HCT116 (cell line): ENCODE measurements around the gene NET1. TPM values are rescaled to one million over a fixed set of nuclear protein-coding genes. Genes with fewer than 3 reads are reported as not detected.

Source experiments
- ATAC-seq: fragments of 200-7000 bp; cut with Tn5 transposase; 2 replicates; pipeline ENCODE4 v1.9.1; 2020; ENCODE audit warnings: mild to moderate bottlenecking, moderate library complexity
- BruUV-seq: library from RNA; stranded (reverse); fragments of 400-500 nt; replicated peaks from 2 replicates; lab custom pipeline; 2021; lab: Mats Ljungman, UMichigan
- CTCF ChIA-PET: fragments of 300-600 bp; sonication (Branson Sonifier 250); formaldehyde crosslinking; loops from one replicate; lab custom pipeline; 2021; ENCODE audit warnings: antibody characterized with exemption; lab: Charles Lee
- POLR2A ChIA-PET: fragments of 300-600, 350-600 bp; sonication (Branson Sonifier 250); formaldehyde crosslinking; loops from one replicate; lab custom pipeline; 2021; ENCODE audit warnings: antibody characterized with exemption; lab: Charles Lee
- RAD21 ChIA-PET, 2 experiments: fragments of 300-600 bp; sonication (Branson Sonifier 250); formaldehyde crosslinking; loops; one replicate each; lab custom pipeline; 2023; ENCODE audit warnings: low total read pairs in 2 of 2; ENCODE audit not compliant: uncharacterized antibody in 2 of 2, unreplicated experiment in 2 of 2, low non-redundant PET in 1 of 2; lab: Charles Lee
- DNase-seq: peaks from one replicate; pipeline ENCODE4 v3.0.0-alpha.2; 2010; ENCODE audit warnings: low read depth, low spot score
- H2AFZ ChIP-seq: fragments of 200-600 bp; shearing (Covaris generic), sonication (generic); 2 replicates; pipeline ENCODE4 v1.6.1; 2017; ENCODE audit warnings: low read depth, mixed run types, mixed read lengths, antibody characterized with exemption, low read length; ENCODE audit not compliant: poor library complexity, severe bottlenecking
- H3K27ac ChIP-seq: 2 replicates; pipeline ENCODE4 v1.5.1; 2012; ENCODE audit warnings: low read depth, low read length
- H3K27me3 ChIP-seq: fragments of 200-600 bp; sonication (generic); 2 replicates; pipeline ENCODE4 v1.6.1; 2016; ENCODE audit warnings: mixed run types, low read length, mixed read lengths; ENCODE audit not compliant: insufficient read depth
- H3K36me3 ChIP-seq, 2 experiments: fragments of 200-500 bp in 1 of 2; fragments of 200-600 bp in 1 of 2; sonication (Bioruptor generic) in 1 of 2; sonication (generic) in 1 of 2; 2 replicates each; pipeline versions ENCODE4 v1.5.1 to v1.6.1; 2014 to 2016; ENCODE audit warnings: low read length in 2 of 2, inconsistent platforms in 1 of 2, mixed read lengths in 1 of 2, mixed run types in 1 of 2; ENCODE audit not compliant: insufficient read depth in 2 of 2, control insufficient read depth in 1 of 2
- H3K4me1 ChIP-seq, 2 experiments: fragments of 200-600 bp in 1 of 2; sonication (generic) in 1 of 2; 2 replicates each; pipeline versions ENCODE4 v1.5.1 to v1.6.1; 2012 to 2017; ENCODE audit warnings: low read length in 2 of 2, inconsistent platforms in 1 of 2, mild to moderate bottlenecking in 1 of 2, mixed read lengths in 1 of 2, mixed run types in 1 of 2, moderate library complexity in 1 of 2; ENCODE audit not compliant: insufficient read depth in 2 of 2, control insufficient read depth in 1 of 2
- H3K4me2 ChIP-seq: fragments of 200-600 bp; sonication (generic); 2 replicates; pipeline ENCODE4 v1.6.1; 2017; ENCODE audit warnings: mixed run types, low read length, mixed read lengths
- H3K4me3 ChIP-seq, 2 experiments: fragments of 200-600 bp in 1 of 2; sonication (generic) in 1 of 2; replicated peaks in 1 of 2; 2 replicates each; pipeline ENCODE4 v1.5.1; 2011 to 2016; ENCODE audit warnings: low read length in 2 of 2, control low read depth in 1 of 2, low read depth in 1 of 2, mild to moderate bottlenecking in 1 of 2, mixed read lengths in 1 of 2, mixed run types in 1 of 2
- H3K79me2 ChIP-seq: fragments of 200-600 bp; sonication (generic); 2 replicates; pipeline ENCODE4 v1.6.1; 2017; ENCODE audit warnings: mild to moderate bottlenecking, mixed run types, low read length, moderate library complexity, mixed read lengths; ENCODE audit not compliant: insufficient read depth
- H3K9ac ChIP-seq: fragments of 200-600 bp; sonication (generic); 2 replicates; pipeline ENCODE4 v1.6.1; 2016; ENCODE audit warnings: low read length, mixed read lengths
- H3K9me2 ChIP-seq: fragments of 200-600 bp; sonication (generic), shearing (Covaris generic); 2 replicates; pipeline ENCODE4 v1.6.1; 2017; ENCODE audit warnings: mixed run types, mild to moderate bottlenecking, moderate library complexity; ENCODE audit not compliant: insufficient read depth
- H3K9me3 ChIP-seq, 2 experiments: fragments of 200-500 bp in 1 of 2; fragments of 200-600 bp in 1 of 2; sonication (Bioruptor generic) in 1 of 2; sonication (generic) in 1 of 2; 2 replicates each; pipeline ENCODE4 v1.6.1; 2014 to 2017; ENCODE audit warnings: low read length in 2 of 2, mixed read lengths in 2 of 2, inconsistent platforms in 1 of 2, low read depth in 1 of 2, mild to moderate bottlenecking in 1 of 2, mixed run types in 1 of 2, moderate library complexity in 1 of 2; ENCODE audit not compliant: control insufficient read depth in 1 of 2, insufficient read depth in 1 of 2
- H4K20me1 ChIP-seq: fragments of 200-600 bp; sonication (generic), shearing (Covaris generic); 2 replicates; pipeline ENCODE4 v1.6.1; 2017; ENCODE audit warnings: mixed run types, mild to moderate bottlenecking, moderate library complexity; ENCODE audit not compliant: insufficient read depth
- ATF3 ChIP-seq: IDR thresholded peaks from 2 replicates; pipeline ENCODE4 v1.6.1; 2012
- CTCF ChIP-seq, 3 experiments: fragments of 200-600 bp in 1 of 3; sonication (generic) in 1 of 3; IDR thresholded peaks in 2 of 3; conservative IDR thresholded peaks in 1 of 3; 2 replicates each; pipeline ENCODE4 v1.5.1; 2012 to 2017; ENCODE audit warnings: low read depth in 2 of 3, low read length in 2 of 3, antibody characterized with exemption in 1 of 3, borderline replicate concordance in 1 of 3, control low read depth in 1 of 3, mild to moderate bottlenecking in 1 of 3, mixed read lengths in 1 of 3, mixed run types in 1 of 3, moderate library complexity in 1 of 3; ENCODE audit not compliant: insufficient read depth in 1 of 3
- EZH2phosphoT487 ChIP-seq: fragments of 200-600 bp; IDR thresholded peaks from 2 replicates; pipeline ENCODE4 v1.6.1; 2018; ENCODE audit warnings: antibody characterized with exemption, borderline replicate concordance
- JUND ChIP-seq: IDR thresholded peaks from 2 replicates; pipeline ENCODE4 v1.6.1; 2012
- SIN3A ChIP-seq: IDR thresholded peaks from 2 replicates; pipeline ENCODE4 v1.6.1; 2012; ENCODE audit warnings: low read depth
- SRF ChIP-seq: IDR thresholded peaks from 2 replicates; pipeline ENCODE4 v1.6.1; 2012; ENCODE audit warnings: low read depth
- TCF7L2 ChIP-seq: IDR thresholded peaks from 2 replicates; pipeline ENCODE4 v1.7.0; 2011; ENCODE audit warnings: borderline replicate concordance, inconsistent platforms; ENCODE audit not compliant: insufficient read depth, insufficient read length; ENCODE audit errors: extremely low read depth
- YY1 ChIP-seq: IDR thresholded peaks from 2 replicates; pipeline ENCODE4 v1.6.1; 2011; ENCODE audit warnings: low read length, low read depth, moderate library complexity, mild to moderate bottlenecking; ENCODE audit not compliant: insufficient replicate concordance; ENCODE audit errors: extremely low read depth
- intact Hi-C: fragments of 100-400 bp; cut with micrococcal nuclease; formaldehyde crosslinking; loops from 2 replicates; pipeline ENCODE4 v1.10.0; 2022
- total RNA-seq: library from RNA; stranded (reverse); gene quantifications from one replicate; pipeline ENCODE4 v1.2.1, GENCODE V29; 2021; ENCODE audit not compliant: unreplicated experiment
- TF ChIP-seq, protein P1 (sequence below): IDR thresholded peaks from 2 replicates; pipeline ENCODE4 v1.6.1; 2012; ENCODE audit warnings: low read depth

The NET1 gene
- total RNA-seq, 1 experiment from 2014 or later: 51.2 TPM

DNA sequence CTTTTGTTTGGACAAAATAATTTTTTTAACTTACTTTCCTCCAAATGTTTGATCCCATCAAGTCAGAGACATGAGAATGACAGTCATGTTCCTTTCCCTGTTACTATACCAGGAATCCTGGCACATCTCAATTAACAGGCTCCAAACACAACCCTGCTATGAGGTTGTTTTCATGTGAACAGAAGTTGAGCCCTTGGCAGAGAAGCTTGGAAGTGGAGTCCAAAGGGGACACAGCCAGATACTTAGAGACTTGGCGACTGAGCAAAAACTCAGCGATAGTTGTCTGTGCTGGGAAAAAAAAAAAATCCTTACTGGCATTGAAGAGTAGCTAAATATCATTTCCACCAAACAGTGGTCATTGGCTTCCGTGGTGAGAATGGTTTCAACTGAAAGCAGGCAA, 20.6 kb upstream of the NET1 start:
- Histone ChIP-seq H3K79me2 (no peaks in the 10 kb centered on the region), H3K9ac (no peak overlapping the region), H3K4me1 (no peaks in the 10 kb centered on the region), H2AFZ (no peak overlapping the region), H3K4me3 (no peak overlapping the region), H3K27ac (no peak overlapping the region), H3K4me2 (no peak overlapping the region), H3K9me3 (peaks cover 11 to 16% of the 10 kb centered on the region in 2 experiments; a peak in 3 of 4 replicates), H3K9me2 (no peaks in the 10 kb centered on the region), H4K20me1 (no peaks in the 10 kb centered on the region), H3K27me3 (no peaks in the 10 kb centered on the region), H3K36me3 (no peaks in the 10 kb centered on the region)
- intact Hi-C loops: no loop called here
- ChIA-PET POLR2A (no interaction called here), CTCF (no interaction called here), RAD21 (no interaction called here)
- ATAC-seq (no peak), DNase-seq (no peak)
- TF ChIP-seq, protein P1, sequence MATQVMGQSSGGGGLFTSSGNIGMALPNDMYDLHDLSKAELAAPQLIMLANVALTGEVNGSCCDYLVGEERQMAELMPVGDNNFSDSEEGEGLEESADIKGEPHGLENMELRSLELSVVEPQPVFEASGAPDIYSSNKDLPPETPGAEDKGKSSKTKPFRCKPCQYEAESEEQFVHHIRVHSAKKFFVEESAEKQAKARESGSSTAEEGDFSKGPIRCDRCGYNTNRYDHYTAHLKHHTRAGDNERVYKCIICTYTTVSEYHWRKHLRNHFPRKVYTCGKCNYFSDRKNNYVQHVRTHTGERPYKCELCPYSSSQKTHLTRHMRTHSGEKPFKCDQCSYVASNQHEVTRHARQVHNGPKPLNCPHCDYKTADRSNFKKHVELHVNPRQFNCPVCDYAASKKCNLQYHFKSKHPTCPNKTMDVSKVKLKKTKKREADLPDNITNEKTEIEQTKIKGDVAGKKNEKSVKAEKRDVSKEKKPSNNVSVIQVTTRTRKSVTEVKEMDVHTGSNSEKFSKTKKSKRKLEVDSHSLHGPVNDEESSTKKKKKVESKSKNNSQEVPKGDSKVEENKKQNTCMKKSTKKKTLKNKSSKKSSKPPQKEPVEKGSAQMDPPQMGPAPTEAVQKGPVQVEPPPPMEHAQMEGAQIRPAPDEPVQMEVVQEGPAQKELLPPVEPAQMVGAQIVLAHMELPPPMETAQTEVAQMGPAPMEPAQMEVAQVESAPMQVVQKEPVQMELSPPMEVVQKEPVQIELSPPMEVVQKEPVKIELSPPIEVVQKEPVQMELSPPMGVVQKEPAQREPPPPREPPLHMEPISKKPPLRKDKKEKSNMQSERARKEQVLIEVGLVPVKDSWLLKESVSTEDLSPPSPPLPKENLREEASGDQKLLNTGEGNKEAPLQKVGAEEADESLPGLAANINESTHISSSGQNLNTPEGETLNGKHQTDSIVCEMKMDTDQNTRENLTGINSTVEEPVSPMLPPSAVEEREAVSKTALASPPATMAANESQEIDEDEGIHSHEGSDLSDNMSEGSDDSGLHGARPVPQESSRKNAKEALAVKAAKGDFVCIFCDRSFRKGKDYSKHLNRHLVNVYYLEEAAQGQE: no peak
- TF ChIP-seq JUND (no peak), YY1 (no peak), TCF7L2 (no peak), ATF3 (no peak), SRF (no peak), CTCF (IDR thresholded peaks at IDR 0.05 in 2 of 3, conservative IDR thresholded peaks at IDR 0.05 in 1 of 3; ENCODE audit: borderline replicate concordance in 1 of 3, insufficient read depth in 1 of 3, low read depth in 2 of 3, low read length in 2 of 3) (no peak), EZH2phosphoT487 (no peak), SIN3A (no peak)
- BruUV-seq: no TSS peak
